Nephron (organoid): ENCODE measurements around the gene CASS4.
"Not testable (repeated sequence)": the region's sequence is repeated elsewhere in the genome, so short reads cannot be mapped to it uniquely, and the experiment has no call there.

Experiments
- H3K27ac Mint-ChIP-seq, 3 experiments: 2 replicates each; pipeline ENCODE4 v1.8.0; 2020; ENCODE audit warnings: mixed read lengths in 3 of 3, mild to moderate bottlenecking in 2 of 3, moderate library complexity in 1 of 3
- H3K27me3 Mint-ChIP-seq: 2 replicates; pipeline ENCODE4 v1.8.0; 2021; ENCODE audit warnings: low read depth, mild to moderate bottlenecking, moderate library complexity, mixed read lengths
- H3K36me3 Mint-ChIP-seq: 2 replicates; pipeline ENCODE4 v1.8.0; 2020; ENCODE audit warnings: low read depth, mixed read lengths
- H3K4me1 Mint-ChIP-seq: 2 replicates; pipeline ENCODE4 v1.8.0; 2020; ENCODE audit warnings: mixed read lengths
- H3K4me3 Mint-ChIP-seq, 3 experiments: 2 replicates each; pipeline ENCODE4 v1.8.0; 2020; ENCODE audit warnings: mild to moderate bottlenecking in 3 of 3, mixed read lengths in 3 of 3, moderate library complexity in 2 of 3
- H3K9me3 Mint-ChIP-seq: 2 replicates; pipeline ENCODE4 v1.8.0; 2020; ENCODE audit warnings: mixed read lengths
- CTCF ChIP-seq, 3 experiments: fragments of 200-600 bp; sonication (generic); IDR thresholded peaks; one replicate each; pipeline ENCODE4 v1.5.0; 2021; ENCODE audit warnings: antibody characterized with exemption in 3 of 3; ENCODE audit not compliant: unreplicated experiment in 3 of 3

CASS4 gene

GRCh38 chr20:56389807-56390206 is 22.3 kb upstream of the CASS4 start:
- Mint-ChIP-seq H3K27me3 (no peaks in the 10 kb centered on the region), H3K27ac (no peak overlapping the region), H3K4me1 (peaks cover 20% of the 10 kb centered on the region)

GRCh38 chr20:56390396-56390795 is 21.7 kb upstream of the CASS4 start:
- H3K4me3 Mint-ChIP-seq, H3K27ac Mint-ChIP-seq, H3K27me3 Mint-ChIP-seq, H3K9me3 Mint-ChIP-seq: not testable (repeated sequence)
- Mint-ChIP-seq H3K36me3 (peaks cover 32% of the 10 kb centered on the region), H3K4me1 (peaks cover 20% of the 10 kb centered on the region)

More at GRCh38 chr20:56389807-56390206, 22.3 kb upstream of the CASS4 start:
- TF ChIP-seq CTCF (IDR thresholded peaks at IDR 0.05; ENCODE audit: unreplicated experiment in 3 of 3): no peak
- Mint-ChIP-seq H3K36me3 (peaks cover 34% of the 10 kb centered on the region), H3K9me3 (no peaks in the 10 kb centered on the region), H3K4me3 (peak overlapping the region; percentile 45 to 52 (median 51))

- Mint-ChIP-seq H3K9me3 (no peaks in the 10 kb centered on the region), H3K36me3 (peaks cover 34% of the 10 kb centered on the region), H3K27ac (no peak overlapping the region), H3K4me3 (no peak overlapping the region), H3K4me1 (peaks cover 20% of the 10 kb centered on the region), H3K27me3 (no peaks in the 10 kb centered on the region)
- TF ChIP-seq CTCF (IDR thresholded peaks at IDR 0.05; ENCODE audit: unreplicated experiment in 3 of 3): no peak
Measured at GRCh38 chr20:56391037-56391436, 21.0 kb upstream of the CASS4 start.

- Mint-ChIP-seq H3K36me3 (peaks cover 33% of the 10 kb centered on the region), H3K27me3 (no peaks in the 10 kb centered on the region), H3K9me3 (no peaks in the 10 kb centered on the region), H3K4me1 (peaks cover 20% of the 10 kb centered on the region), H3K4me3 (no peak overlapping the region), H3K27ac (no peak overlapping the region)
- no peak for TF ChIP-seq CTCF (IDR thresholded peaks at IDR 0.05; ENCODE audit: unreplicated experiment in 3 of 3)
Measured at GRCh38 chr20:56391596-56392131, 20.4 kb upstream of the CASS4 start.

GRCh38 chr20:56392132-56392880 is 19.8 kb upstream of the CASS4 start, which contains the start of the genes AURKA and CSTF1:
TSS of gene AURKA (minus strand) at chr20:56392215. CDS start at chr20:56388197, 4,018 bp downstream.
TSS of gene CSTF1 (plus strand) at chr20:56392645. CDS start at chr20:56395553, 2,908 bp downstream.
- peaks cover 20% of the 10 kb centered on the region for H3K4me1 Mint-ChIP-seq
- no peak for TF ChIP-seq CTCF (IDR thresholded peaks at IDR 0.05; ENCODE audit: unreplicated experiment in 3 of 3)
- no peak within 1 kb of the TSS for H3K27ac Mint-ChIP-seq
- H3K36me3 Mint-ChIP-seq: peaks cover 37% of the 10 kb centered on the region
- no peaks in the 10 kb centered on the region for H3K9me3 Mint-ChIP-seq
- no peaks in the 10 kb centered on the region for H3K27me3 Mint-ChIP-seq
- no peak within 1 kb of the TSS for H3K4me3 Mint-ChIP-seq

- Mint-ChIP-seq H3K4me3 (no peak overlapping the region), H3K27me3 (no peaks in the 10 kb centered on the region), H3K27ac (no peak overlapping the region), H3K36me3 (peaks cover 41% of the 10 kb centered on the region), H3K4me1 (peaks cover 20% of the 10 kb centered on the region), H3K9me3 (no peaks in the 10 kb centered on the region)
- no peak for TF ChIP-seq CTCF (IDR thresholded peaks at IDR 0.05; ENCODE audit: unreplicated experiment in 3 of 3)
Measured at GRCh38 chr20:56392881-56393482, 19.1 kb upstream of the CASS4 start.
